NCI-H2029 treated with DMSO at 0.1 percent for 48 hours (cell line): ENCODE measurements around the gene STING1.

ENCODE experiments used
- DNase-seq: peaks from one replicate; lab custom pipeline; 2025; lab: John Stamatoyannopoulos, UW

STING1 gene

GRCh38 chr5:139439013-139439903 lies 43.3 kb downstream of the STING1 start, which contains the start of gene DNAJC18:
TSS of gene DNAJC18 (minus strand) at chr5:139439525. CDS start at chr5:139439445, 80 bp downstream.
- peak; percentile 76 for DNase-seq

GRCh38 chr5:139438707-139439012 lies 43.9 kb downstream of the STING1 start:
- DNase-seq = no peak

GRCh38 chr5:139435676-139436075 lies 46.9 kb downstream of the STING1 start:
- no peak for DNase-seq

GRCh38 chr5:139431706-139432105 lies 50.9 kb downstream of the STING1 start:
- no peak for DNase-seq

- DNase-seq = no peak
These were observed 52.5 kb downstream of the STING1 start for GRCh38 chr5:139430015-139430414.

DNA sequence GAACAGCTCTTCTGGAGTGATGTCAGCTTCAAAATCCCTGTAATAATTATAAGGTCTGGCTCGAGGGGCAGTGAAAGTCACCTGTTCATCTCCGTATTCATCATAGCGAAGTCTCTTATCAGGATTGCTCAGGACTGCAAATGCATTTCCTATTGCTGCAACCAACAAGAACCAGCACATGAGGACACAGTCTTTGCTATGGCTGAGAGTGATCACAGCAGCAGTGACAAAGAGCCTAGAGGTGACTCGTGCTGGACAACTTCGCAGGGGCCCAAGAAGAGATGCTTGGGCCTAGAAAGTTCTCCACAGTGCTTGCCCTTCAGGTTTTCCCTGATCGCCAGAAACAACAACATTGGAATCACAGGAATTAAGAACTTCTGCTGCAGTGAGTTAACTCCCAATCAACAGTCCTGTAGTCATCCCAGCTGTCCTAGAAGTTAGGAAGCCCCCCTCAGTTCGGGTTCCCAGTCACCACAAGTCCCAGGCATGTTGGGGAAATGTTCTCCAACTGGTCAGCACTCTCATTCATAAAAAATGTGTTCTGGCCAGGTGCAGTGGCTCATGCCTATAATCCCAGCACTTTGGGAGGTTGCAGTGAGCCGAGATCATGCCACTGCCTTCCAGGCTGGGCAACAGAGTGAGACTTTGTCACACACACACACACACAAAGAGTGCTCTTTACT lies 56.2 kb downstream of the STING1 start:
- no peak for DNase-seq
